GM21367 (cell line): ENCODE measurements around the gene TSPAN18.

Experiments used
- ATAC-seq: cut with Tn5 transposase; IDR thresholded peaks from one replicate; pipeline ENCODE4 v1.9.1; 2021; ENCODE audit not compliant: unreplicated experiment

Gene TSPAN18

DNA sequence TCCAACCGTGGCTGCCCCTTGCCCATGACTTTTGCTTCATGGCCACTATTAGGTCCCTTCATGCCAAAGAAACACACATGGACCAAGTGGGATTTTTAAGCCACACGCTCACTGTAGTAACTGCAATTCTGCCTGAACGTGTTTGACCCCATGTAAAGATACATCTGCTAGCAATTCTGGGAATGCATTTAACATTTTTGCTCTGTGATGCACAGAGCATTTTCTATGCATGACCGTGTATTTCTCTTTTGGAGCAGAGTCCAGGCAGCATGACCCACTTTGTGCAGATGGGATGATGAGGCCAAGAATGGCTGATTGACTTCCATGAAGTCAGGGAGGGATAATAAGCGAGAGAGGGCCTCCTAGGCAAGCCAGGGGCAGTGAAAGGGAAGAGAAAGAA is 115.5 kb downstream of the TSPAN18 start:
- no peak for ATAC-seq

DNA sequence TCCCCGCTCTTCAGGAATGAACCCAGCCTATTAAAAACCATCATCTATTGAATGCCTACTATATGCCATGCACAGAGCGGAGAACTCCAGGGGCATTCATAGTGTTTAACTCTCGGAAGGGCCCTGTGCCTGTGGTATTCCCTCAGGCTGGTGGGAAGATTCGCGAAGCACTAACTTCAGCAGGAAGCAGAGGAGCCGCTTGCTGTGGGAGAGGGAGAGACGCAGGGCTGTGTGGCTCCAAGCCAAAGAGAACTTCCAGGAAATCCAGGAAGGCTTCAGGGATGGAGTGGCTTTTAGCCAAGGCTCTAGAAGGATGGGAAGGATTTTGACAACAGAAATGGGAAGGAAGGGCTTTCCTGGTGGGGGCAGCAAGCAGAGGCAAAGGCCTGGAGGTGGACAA is 120.1 kb downstream of the TSPAN18 start:
- no peak for ATAC-seq

DNA sequence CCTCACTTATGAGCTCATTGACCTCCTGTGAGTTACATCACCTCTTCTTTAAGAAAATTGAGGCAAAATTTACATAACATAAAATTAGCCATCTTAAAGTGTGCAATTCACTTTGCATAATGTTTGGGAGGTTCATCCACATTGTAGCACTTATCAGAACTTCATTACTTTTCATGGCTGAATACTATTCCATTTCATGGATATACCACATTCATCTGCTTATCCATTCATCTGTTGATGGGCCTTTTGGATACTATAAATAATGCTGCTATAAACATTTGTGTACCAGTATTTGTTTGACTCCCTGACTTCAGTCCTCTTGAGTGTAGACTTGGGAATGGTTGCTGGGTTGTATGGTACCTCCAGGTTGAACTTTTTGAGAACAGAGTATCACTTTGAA is 120.6 kb downstream of the TSPAN18 start:
- no peak for ATAC-seq

DNA sequence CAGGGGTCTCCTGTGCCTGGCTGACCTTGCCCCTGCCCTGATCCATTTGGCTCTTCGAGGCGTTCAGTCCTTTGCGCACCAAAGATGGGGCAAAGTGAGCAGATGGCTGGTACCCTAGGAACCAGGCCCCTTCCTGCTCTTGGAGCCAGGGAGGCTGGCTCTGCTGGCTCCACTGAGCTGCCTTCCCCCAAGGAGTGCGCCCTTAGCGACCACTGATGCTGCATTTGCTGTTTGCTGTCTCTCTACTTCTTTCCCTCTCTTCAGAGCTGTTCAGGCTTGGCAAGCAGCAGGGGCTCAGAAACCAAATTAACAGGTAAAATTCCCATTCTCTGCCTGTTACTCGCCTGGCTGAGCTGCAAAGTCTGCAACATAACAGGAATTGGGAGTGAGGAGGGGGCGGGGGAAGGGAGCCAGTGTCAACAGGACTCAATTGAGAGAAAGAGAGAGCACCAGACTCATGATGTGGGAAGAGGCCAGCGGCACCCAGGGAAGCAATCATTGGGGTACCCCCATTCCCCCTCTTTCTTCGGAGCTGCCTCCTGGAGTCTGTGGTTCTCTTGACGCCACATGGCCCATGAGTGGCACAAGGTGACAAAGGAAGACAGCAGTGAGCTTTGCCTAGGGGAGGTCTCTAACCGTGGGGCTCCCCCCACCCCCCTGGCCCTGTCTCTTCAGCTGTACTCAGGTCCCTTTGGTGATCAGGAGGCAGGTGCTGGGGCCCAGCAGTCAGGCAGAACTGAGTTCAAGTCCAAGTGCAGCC is 121.6 kb downstream of the TSPAN18 start:
- no peak for ATAC-seq

DNA sequence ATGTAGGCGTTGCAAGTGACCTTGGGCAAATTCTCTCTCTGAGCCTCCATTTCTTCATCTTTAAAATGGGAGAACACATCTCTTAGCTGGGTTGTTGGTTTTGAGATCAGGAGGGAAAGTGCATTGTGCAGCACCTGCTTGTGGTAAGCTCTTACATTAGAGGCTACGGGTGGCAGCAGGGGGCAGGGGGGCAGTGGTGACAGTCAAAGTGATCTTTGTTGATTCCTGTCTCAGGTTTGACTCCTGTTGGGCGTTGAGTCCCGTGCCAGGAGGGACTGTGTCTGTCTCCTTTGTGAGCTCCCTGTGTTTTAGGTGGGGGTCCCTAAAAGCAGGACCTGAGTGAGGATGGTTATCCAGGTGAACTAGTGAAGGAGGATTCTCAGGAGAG is 122.2 kb downstream of the TSPAN18 start:
- no peak for ATAC-seq

DNA sequence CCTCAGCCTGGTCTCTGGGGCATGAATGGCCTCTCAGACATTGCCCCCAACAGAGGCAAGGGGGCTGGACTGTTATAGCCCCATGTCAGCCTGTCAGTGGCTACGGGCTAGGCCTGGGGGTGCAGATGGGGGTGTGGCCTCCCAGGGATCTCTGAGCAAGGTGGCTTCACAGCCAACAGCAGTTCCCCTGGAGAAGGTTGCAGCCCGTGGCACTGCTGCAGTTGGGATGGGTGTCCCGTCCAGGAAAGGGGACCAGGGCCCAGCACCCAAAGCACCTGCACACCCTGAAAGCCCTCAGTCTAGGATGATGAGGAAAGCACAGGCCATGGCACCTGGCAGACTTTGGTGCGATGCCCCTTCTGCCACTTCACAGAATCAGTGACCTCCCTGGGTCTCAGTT is 122.7 kb downstream of the TSPAN18 start:
- ATAC-seq, result no peak

DNA sequence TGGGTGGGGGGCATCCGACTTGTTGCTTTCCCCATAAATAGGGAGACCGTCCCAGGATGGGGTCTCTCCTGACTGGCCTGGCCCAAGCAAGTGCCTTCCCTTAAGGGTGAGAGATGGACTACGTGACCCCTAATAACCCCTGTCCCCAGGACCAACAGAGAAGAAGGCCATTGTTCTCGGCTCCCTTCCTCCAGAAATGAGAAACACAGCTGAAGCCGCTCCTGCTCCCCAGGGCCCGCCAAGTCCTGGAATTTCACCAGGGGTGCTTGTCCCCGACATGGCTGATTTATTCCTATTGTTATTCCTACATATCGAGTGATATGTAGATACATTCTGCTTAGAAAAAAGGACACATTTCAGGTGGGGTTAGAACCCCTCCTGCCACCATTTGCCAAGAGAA is 123.2 kb downstream of the TSPAN18 start:
- no peak for ATAC-seq

DNA sequence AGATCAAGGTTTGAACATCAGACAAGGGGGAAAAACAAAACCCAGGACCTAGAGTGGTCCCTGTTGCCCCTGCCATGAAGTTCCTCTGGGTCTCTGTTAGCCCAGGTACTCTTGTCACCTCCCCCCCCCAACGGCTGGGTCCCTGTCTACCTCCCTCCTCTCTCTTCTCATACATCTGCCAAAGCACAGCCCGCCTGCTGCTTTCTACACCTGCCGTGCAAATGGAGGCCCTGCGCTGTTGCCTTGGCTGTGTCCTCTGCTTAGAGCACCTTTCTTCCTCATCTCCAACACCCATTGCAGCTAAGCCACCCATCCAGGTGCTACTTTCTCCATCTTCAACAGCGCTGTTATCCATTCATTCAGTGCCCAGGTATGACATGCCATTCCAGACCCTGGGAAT is 124.7 kb downstream of the TSPAN18 start:
- ATAC-seq, result no peak

DNA sequence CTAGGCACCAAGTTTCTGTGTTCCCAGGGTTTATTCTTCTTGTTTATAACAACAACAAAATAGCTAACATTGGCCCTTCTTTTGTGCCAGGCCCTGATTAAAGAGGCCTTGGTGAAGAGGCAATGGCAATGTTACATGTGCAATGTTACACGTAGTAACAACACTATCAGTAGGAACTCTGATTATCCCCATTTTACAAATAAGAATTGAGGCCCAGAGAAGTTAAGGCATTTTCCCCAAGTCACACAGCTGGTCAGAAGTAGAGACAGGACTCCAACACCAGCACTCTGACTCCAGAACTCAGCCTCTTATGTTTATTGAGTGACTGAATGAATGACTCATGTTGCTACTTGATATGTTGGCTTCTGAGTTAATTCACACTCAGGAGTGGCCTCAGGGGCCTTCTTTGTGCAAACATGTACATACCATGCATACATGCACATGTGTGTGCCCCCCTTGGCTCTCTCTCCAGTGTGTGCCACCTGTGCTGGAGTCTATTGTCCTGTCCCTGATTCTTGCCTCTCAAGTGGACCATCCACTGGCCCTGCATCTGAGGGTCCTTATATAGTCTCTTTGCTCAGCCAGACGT is 125.5 kb downstream of the TSPAN18 start:
- no peak for ATAC-seq

DNA sequence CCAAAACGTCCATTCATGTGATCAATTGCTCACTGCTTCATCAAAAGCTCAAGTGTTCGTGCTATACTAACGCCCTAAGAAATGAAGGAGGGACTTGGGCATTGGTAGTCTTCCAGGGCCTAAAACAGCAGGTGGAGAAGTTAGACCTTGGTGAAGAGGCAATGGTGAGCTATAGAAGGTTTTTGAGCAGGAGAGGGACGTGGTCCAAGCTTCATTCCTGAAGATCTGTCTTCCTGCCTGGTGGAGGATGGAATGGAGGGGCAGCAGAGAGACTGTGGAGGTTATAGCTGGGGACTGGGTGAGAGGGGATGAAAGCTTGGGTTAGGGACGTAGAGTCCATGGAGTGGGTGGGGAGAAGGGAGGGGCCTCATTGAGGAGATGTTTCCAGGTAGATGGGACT is 126.2 kb downstream of the TSPAN18 start:
- ATAC-seq, result no peak

DNA sequence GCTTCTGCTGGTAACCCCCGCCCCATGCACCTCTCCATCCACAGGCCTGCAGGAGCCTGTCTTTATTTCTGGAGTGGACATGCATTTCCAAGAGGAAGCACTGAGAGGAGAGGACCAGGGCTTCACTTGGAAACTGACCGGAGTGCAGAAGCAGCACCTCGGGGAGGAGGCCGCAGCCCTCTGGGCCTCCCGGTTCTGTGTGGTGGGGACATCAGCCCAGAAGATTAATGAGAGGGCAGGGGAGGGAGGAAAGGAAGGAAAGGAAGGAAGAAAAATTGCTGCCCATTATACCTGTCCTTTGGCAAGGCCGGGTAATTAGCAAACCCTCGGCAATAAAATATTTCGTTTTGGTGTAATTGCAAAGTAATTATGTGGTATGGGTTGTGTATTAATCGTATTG is 126.9 kb downstream of the TSPAN18 start:
- ATAC-seq, result no peak

DNA sequence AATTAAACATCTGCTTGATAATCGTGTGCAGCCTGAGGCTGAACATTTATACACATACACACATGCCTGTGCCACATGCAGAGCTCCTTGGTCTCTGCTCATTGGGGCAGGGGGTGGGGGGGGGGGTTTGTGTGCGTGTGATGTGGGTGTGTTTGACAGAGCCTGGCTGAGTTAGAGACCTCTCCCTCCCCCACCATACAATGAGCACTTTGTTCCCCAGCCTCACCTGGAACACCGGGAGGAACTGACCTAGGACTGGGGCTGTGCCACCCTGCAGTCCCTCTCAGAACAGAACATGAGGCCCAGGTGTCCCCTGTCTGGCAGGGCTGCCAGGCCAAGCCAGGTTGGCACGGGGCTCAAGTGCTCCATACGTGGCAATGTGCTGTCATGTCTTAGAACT is 127.3 kb downstream of the TSPAN18 start:
- no peak for ATAC-seq

DNA sequence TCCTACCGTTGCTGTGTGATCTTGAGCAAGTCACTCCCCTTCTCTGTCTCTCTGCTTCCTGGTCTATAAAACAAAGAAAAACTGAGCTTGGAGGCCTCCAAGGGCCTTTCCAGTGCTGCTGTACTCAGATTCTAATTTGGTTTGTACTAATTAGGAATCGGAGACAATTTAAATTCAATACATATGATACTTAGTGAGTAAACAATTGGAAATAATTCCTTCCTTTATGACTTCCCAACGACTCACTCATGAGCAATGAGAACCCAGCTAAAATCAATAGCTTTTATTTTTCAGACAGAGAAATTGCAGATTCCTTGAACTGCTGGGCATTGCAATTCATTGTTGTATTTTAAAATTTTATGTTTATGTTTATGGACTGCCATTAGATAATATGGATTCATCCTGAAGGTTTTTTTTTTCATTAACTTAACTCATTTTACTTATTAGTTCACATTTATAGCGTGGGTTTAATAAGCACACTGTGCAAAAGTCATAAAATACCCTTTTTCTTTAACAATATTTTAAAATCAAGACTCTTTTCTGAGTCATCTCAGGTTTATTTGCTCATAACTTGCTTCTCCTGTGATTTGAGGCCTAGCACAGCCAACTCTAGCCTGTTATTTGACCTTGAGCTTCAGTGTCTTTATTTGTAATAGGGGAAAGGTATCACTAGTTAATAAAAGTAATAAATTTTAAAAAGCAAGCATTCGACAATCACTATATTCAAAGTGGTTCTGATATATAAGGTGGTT is 128.2 kb downstream of the TSPAN18 start:
- ATAC-seq, result no peak

DNA sequence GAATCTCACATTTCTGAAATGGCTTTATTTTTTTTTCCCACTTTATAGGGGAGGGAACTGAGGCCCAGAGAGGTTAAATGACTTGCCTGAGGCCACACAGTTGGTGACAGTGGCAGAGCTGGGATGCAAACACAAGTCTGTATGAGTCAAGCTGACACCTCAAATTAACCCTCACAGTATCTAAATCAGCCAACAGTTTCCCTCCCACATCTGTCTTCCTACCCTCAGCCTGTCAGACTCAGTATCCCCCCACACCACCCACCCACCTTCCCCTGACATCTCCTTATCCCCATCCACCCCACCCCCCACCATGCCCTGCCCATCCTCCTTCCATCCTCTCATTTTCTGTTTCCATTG is 128.7 kb downstream of the TSPAN18 start:
- ATAC-seq, result no peak

DNA sequence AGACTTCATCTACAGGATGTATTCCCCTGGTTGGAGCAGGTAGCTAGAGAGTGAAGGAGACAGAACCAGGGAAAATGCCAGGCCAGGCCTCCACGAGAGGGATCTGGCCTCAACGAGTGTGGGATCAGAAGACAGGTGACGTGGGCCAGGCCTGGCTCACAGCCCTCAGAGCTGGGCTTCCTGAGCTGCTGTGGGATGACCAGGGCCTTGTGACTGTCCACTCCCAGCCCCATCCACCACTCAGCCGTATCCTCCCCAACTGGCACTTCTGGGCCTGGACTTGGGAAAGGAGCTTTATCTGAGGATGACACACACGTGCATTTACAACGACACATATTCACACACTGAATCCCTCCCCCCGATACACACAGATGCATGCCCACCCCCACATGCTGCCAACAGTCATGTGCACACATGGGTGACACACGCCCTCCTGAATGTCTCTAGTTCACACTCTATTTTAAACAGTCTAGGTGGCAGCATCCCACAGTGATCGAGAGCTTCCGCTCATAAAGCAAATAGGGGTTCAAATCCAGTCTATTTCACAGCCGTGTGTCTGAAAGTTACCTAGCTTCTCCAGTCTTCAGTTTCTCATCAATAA is 130.8 kb downstream of the TSPAN18 start:
- ATAC-seq, result no peak

DNA sequence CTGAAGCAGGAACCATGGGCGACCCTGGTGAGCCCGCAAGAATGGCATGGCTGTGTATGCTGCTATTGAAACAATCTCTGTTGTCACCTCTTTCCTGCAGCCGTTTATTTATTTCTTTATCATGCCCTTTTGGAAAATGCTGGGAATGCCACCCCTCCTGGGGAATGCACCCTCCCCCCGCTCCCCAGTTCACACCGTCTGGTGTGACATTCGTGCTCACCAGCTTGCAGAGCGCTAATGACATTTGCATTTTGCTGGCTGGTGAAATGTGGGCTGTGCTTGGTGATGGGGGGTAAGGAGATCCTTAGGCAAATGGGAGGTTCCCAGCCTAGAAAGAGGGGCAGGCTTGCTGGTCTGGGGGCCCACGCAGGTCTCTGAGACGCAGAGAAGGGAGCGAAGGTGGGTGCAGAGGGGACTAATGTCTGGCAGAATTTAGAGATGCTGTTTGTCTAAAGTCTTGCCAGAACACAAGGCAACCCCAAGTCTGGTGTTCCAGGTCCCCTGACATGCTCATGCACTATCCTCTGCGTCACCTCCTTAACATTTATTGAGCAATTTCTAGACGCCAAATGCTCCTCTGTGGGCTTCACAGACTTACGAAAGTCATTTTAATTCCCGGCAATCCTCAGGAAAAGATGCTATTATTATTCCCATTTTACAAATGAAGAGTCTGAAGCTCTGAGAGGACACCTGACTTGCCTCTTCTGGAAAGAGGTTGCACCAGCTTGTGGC is 132.2 kb downstream of the TSPAN18 start:
- no peak for ATAC-seq

DNA sequence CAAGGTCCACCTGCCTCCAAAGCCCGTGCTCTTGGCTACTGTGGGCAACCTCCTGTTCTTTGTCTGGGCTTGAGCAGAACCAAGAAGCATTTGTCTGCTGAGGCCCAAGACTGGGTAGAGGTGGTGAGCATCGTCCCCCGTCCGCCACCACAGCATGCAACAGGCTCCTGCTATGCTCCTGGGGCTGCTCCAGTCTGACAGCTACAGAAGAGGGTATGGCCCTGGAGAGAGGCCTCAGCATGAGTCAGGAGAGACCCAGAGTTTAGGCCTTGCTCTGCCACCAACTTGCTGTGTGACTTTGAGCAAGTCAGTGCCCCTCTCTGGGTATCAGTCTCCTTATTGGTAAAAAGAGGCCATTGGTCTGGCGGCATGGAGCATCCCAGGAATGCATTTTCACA is 132.8 kb downstream of the TSPAN18 start:
- ATAC-seq, result no peak

DNA sequence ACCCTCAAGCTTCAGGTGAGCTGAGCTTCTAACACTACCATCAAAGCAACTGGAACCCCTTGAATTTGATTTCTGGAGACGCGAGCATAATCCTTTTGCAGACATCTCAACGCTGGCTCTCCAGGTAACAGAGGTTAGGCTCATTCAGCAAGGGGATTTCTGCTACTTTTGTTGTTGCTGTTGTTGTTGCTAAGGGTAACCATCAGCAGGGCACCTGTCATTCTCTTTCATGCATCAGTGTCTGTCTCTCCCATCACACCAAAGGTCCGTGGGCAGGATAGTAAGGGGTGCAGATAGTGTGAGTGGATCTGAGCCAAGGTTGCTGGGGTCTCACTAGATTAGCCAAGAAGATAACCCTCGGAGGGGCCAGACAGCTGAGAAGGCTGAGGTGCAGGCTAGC is 133.6 kb downstream of the TSPAN18 start:
- no peak for ATAC-seq

DNA sequence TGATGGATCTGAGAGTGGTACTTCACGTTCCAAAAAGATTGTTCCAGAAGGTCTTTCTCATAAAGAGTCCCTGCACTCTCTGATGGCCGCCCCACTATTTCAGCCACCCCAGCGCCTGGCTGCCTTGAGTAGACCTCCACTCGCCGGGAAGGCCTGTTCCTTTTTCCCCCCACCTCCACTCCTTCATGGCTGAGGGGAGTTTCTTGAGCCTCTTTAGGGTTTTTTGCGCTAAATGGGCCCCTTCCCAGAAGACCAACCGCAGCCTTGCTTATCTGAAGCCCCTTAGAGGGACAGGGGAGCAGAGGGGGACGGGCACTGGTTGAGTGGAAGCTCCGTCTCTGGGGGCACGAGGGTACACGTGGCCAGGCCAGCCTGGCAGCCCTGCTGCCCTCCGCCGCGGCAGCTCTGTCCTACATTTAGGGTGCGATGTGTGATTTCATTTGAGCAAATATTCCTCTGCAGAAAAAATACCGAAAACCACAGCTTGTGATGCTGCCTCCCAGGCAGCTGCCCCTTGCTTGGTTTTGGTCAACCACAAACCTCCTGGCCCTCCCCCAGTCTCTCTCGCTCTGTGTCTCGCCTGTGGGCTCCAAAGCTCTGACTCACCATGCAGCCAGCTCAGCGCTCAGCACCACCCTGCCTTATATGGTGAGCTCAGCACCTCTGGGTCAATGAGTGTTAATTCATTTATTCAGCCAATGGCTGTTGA is 135.2 kb downstream of the TSPAN18 start:
- peak; percentile 98 for ATAC-seq

DNA sequence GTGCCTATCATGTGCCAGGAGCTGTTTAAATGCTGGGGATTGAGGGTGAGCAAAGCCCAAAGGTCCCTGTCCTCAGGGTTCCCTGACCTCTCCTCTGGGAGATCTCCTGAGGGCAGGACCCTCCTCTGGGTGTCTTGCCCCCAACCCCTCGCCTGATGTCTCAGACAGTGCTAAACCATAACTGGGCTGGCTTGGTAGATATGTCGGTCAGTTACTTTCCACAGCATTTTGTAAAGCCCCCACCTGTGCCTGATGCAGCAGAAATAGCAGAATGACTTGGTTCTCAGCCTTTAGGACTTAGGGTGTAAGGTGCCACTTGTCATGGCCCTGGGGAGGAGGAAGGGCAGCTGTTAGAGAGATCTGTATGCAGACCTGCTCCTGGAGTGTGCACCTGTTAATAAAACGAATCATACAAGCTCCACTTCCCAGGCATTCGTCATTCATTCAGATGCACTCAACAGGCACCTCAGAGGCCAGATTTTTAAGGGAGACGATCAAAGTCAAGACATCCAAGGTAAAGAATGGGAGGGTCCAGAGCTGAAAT is 135.9 kb downstream of the TSPAN18 start:
- no peak for ATAC-seq
